Common myeloid progenitor, CD34-positive (primary cell): ENCODE data around the gene MIA.
"Not testable (repeated sequence)": the region's sequence is repeated elsewhere in the genome, so short reads cannot be mapped to it uniquely, and the experiment has no call there.

ENCODE experiments used
- CTCF ChIA-PET: fragments of 350-600 bp; sonication (Branson Sonifier 250); formaldehyde crosslinking; loops from one replicate; lab custom pipeline; 2021; ENCODE audit warnings: antibody characterized with exemption; lab: Charles Lee
- POLR2A ChIA-PET: fragments of 350-600 bp; sonication (Branson Sonifier 250); formaldehyde crosslinking; loops from one replicate; lab custom pipeline; 2021; ENCODE audit warnings: antibody characterized with exemption; lab: Charles Lee
- DNase-seq, 3 donors: peaks; one replicate each; pipeline versions ENCODE4 v3.0.0 to v3.0.0-alpha.2; 2013
- H3K27ac ChIP-seq, 2 experiments: 1 replicate in 1 of 2; 2 replicates in 1 of 2; pipeline ENCODE4 v1.7.0; 2013; ENCODE audit warnings: inconsistent platforms in 2 of 2, low read length in 2 of 2, mild to moderate bottlenecking in 2 of 2, low read depth in 1 of 2, moderate library complexity in 1 of 2; ENCODE audit not compliant: severe bottlenecking in 2 of 2, insufficient read depth in 1 of 2, poor library complexity in 1 of 2
- H3K27me3 ChIP-seq, 5 experiments: replicated peaks in 2 of 5; 1 replicate in 3 of 5; 2 replicates in 2 of 5; pipeline versions ENCODE4 v1.6.1 to v1.7.0; 2013; ENCODE audit warnings: low read length in 4 of 5, mild to moderate bottlenecking in 2 of 5, moderate library complexity in 2 of 5, inconsistent platforms in 1 of 5; ENCODE audit not compliant: insufficient read depth in 5 of 5, control insufficient read depth in 4 of 5
- H3K36me3 ChIP-seq, 4 experiments: 1 replicate in 2 of 4; 2 replicates in 2 of 4; pipeline versions ENCODE4 v1.6.1 to v1.7.0; 2013; ENCODE audit warnings: low read length in 3 of 4, control low read depth in 1 of 4, mild to moderate bottlenecking in 1 of 4; ENCODE audit not compliant: control insufficient read depth in 4 of 4, insufficient read depth in 4 of 4
- H3K4me1 ChIP-seq, 4 experiments: 1 replicate in 3 of 4; 2 replicates in 1 of 4; pipeline versions ENCODE4 v1.6.1 to v1.7.1; 2013; ENCODE audit warnings: low read length in 3 of 4, mild to moderate bottlenecking in 3 of 4, control low read depth in 1 of 4, inconsistent platforms in 1 of 4, moderate library complexity in 1 of 4; ENCODE audit not compliant: control insufficient read depth in 4 of 4, insufficient read depth in 4 of 4; ENCODE audit errors: control extremely low read depth in 1 of 4
- H3K4me3 ChIP-seq, 7 experiments: 1 replicate in 4 of 7; 2 replicates in 3 of 7; pipeline versions ENCODE4 v1.5.1 to v1.7.0; 2013; ENCODE audit warnings: mild to moderate bottlenecking in 7 of 7, low read length in 6 of 7, moderate library complexity in 6 of 7, inconsistent platforms in 2 of 7, low read depth in 2 of 7, control low read depth in 1 of 7; ENCODE audit not compliant: insufficient read depth in 4 of 7, control insufficient read depth in 1 of 7; ENCODE audit errors: extremely low read depth in 1 of 7
- H3K9me3 ChIP-seq, 5 experiments: 1 replicate in 4 of 5; 2 replicates in 1 of 5; pipeline versions ENCODE4 v1.6.1 to v1.7.1; 2013; ENCODE audit warnings: low read length in 4 of 5, mild to moderate bottlenecking in 2 of 5, inconsistent platforms in 1 of 5, low read depth in 1 of 5, moderate library complexity in 1 of 5; ENCODE audit not compliant: control insufficient read depth in 4 of 5, insufficient read depth in 2 of 5; ENCODE audit errors: control extremely low read depth in 1 of 5
- WGBS: methylation state at CpG from one replicate; pipeline ENCODE4 v1.1.5; 2013; ENCODE audit not compliant: insufficient coverage; 5-methylcytosine and 5-hydroxymethylcytosine counted together

The MIA gene

GRCh38 chr19:40777937-40778705, 2.8 kb downstream of the MIA start, which contains the start of gene RAB4B:
Gene RAB4B (plus strand): TSS chr19:40778247. CDS start chr19:40778376, 129 bp downstream.
- H3K27me3 ChIP-seq = no peaks in the 10 kb centered on the region
- H3K36me3 ChIP-seq = peaks cover 0 to 4% (median 1%) of the 10 kb centered on the region in 4 experiments
- WGBS = 0% methylated on average over 43 of the region's 56 CpGs
- no peaks in the 10 kb centered on the region for H3K9me3 ChIP-seq
- H3K27ac ChIP-seq = peak within 1 kb of the TSS; percentile 94
- ChIA-PET POLR2A (interaction anchor here (0.6 to 3.7 kb wide), 10 partner anchors 20 to 265 kb away, joined by 3 to 28 read pairs (median 6); partner anchors contain the start of genes ACTMAP, COQ8B, EGLN2 and NUMBL), CTCF (interaction anchor here (1.1 to 4.2 kb wide), 8 partner anchors 9 to 502 kb away, joined by 3 to 25 read pairs (median 5); partner anchors contain the start of gene EGLN2)
- peaks cover 6 to 33% (median 18%) of the 10 kb centered on the region in 4 experiments for H3K4me1 ChIP-seq
- H3K4me3 ChIP-seq = peak within 1 kb of the TSS; percentile 47 to 97 (median 78)
- peak; percentile 100 for DNase-seq

GRCh38 chr19:40778706-40779284, 3.5 kb downstream of the MIA start:
- CTCF ChIA-PET = interaction anchor here (0.9 to 4.2 kb wide), 6 partner anchors 9 to 501 kb away, joined by 3 to 25 read pairs (median 5); partner anchors contain the start of gene EGLN2
- POLR2A ChIA-PET = interaction anchor here (0.6 to 3.7 kb wide), 7 partner anchors 20 to 165 kb away, joined by 4 to 28 read pairs (median 9); partner anchors contain the start of genes ACTMAP, EGLN2, NUMBL and SNRPA
- H3K4me1 ChIP-seq = peaks cover 6 to 33% (median 18%) of the 10 kb centered on the region in 4 experiments

GRCh38 chr19:40780582-40780981, 5.3 kb downstream of the MIA start:
- H3K27me3 ChIP-seq = no peaks in the 10 kb centered on the region
- H3K4me3 ChIP-seq = no peak overlapping the region
- H3K4me1 ChIP-seq = peaks cover 6 to 24% (median 18%) of the 10 kb centered on the region in 4 experiments
- DNase-seq = no peak
- H3K9me3 ChIP-seq = no peaks in the 10 kb centered on the region
- H3K27ac ChIP-seq = no peak overlapping the region
- ChIA-PET CTCF (interaction anchor here (0.7 to 4.2 kb wide), 2 partner anchors 18 to 26 kb away, joined by 5 to 25 read pairs; partner anchors contain the start of gene EGLN2), POLR2A (no interaction called here)
- H3K36me3 ChIP-seq = peaks cover 0 to 14% (median 2%) of the 10 kb centered on the region in 4 experiments
- WGBS = 98% methylated on average over 5 of the region's 5 CpGs

More at GRCh38 chr19:40778706-40779284, 3.5 kb downstream of the MIA start:
- Histone ChIP-seq H3K27me3 (no peaks in the 10 kb centered on the region), H3K27ac (peak overlapping the region in 1 of 2 experiments; percentile 90), H3K4me3 (peak overlapping the region; percentile 46 to 90 (median 77)), H3K36me3 (peaks cover 0 to 4% (median 1%) of the 10 kb centered on the region in 4 experiments), H3K9me3 (no peaks in the 10 kb centered on the region)
- 16% methylated on average over 7 of the region's 7 CpGs for WGBS
- DNase-seq = peak; percentile 11 to 64 (median 55)

GRCh38 chr19:40781140-40781539, 5.8 kb downstream of the MIA start:
- POLR2A ChIA-PET = no interaction called here

GRCh38 chr19:40783711-40784110, 8.4 kb downstream of the MIA start:
- POLR2A ChIA-PET = no interaction called here
- no peak for DNase-seq
- H3K36me3 ChIP-seq = peaks cover 4 to 24% (median 11%) of the 10 kb centered on the region in 4 experiments
- CTCF ChIA-PET = interaction anchor here (0.6 kb wide), 1 partner anchor 18 kb away, joined by 3 read pairs; no protein-coding TSS in a partner anchor
- no peak overlapping the region for H3K4me3 ChIP-seq
- 96% methylated on average over 8 of the region's 14 CpGs for WGBS
- H3K9me3 ChIP-seq = no peaks in the 10 kb centered on the region
- H3K27ac ChIP-seq = no peak overlapping the region
- no peaks in the 10 kb centered on the region for H3K27me3 ChIP-seq
- peaks cover 0 to 6% (median 6%) of the 10 kb centered on the region in 4 experiments for H3K4me1 ChIP-seq

More at GRCh38 chr19:40781140-40781539, 5.8 kb downstream of the MIA start:
- H3K4me3 ChIP-seq = no peak overlapping the region
- H3K4me1 ChIP-seq = peaks cover 6 to 22% (median 18%) of the 10 kb centered on the region in 4 experiments
- DNase-seq = no peak
- 100% methylated on average over 4 of the region's 7 CpGs for WGBS
- peaks cover under 1 to 14% (median 3%) of the 10 kb centered on the region in 4 experiments for H3K36me3 ChIP-seq
- no peak overlapping the region for H3K27ac ChIP-seq
- CTCF ChIA-PET = interaction anchor here (0.7 kb wide), 1 partner anchor 15 kb away, joined by 3 read pairs; no protein-coding TSS in a partner anchor
- no peaks in the 10 kb centered on the region for H3K27me3 ChIP-seq
- H3K9me3 ChIP-seq = no peaks in the 10 kb centered on the region

- H3K4me3 ChIP-seq, H3K27ac ChIP-seq, POLR2A ChIA-PET, H3K9me3 ChIP-seq, H3K27me3 ChIP-seq, H3K4me1 ChIP-seq, DNase-seq: not testable (repeated sequence)
- WGBS = 100% methylated on average over 1 of the region's 2 CpGs
- CTCF ChIA-PET = interaction anchor here (0.6 kb wide), 1 partner anchor 17 kb away, joined by 3 read pairs; no protein-coding TSS in a partner anchor
- peaks cover 4 to 24% (median 11%) of the 10 kb centered on the region in 4 experiments for H3K36me3 ChIP-seq
Observed at GRCh38 chr19:40784146-40784545, 8.8 kb downstream of the MIA start.
